ENCODE measurements around the gene RPS6KB2. TPM values are rescaled to one million over a fixed set of nuclear protein-coding genes. Genes with fewer than 3 reads are reported as not detected.

The RPS6KB2 gene
- total RNA-seq, 1 experiment from 2014 or later: 54.1 TPM

DNA sequence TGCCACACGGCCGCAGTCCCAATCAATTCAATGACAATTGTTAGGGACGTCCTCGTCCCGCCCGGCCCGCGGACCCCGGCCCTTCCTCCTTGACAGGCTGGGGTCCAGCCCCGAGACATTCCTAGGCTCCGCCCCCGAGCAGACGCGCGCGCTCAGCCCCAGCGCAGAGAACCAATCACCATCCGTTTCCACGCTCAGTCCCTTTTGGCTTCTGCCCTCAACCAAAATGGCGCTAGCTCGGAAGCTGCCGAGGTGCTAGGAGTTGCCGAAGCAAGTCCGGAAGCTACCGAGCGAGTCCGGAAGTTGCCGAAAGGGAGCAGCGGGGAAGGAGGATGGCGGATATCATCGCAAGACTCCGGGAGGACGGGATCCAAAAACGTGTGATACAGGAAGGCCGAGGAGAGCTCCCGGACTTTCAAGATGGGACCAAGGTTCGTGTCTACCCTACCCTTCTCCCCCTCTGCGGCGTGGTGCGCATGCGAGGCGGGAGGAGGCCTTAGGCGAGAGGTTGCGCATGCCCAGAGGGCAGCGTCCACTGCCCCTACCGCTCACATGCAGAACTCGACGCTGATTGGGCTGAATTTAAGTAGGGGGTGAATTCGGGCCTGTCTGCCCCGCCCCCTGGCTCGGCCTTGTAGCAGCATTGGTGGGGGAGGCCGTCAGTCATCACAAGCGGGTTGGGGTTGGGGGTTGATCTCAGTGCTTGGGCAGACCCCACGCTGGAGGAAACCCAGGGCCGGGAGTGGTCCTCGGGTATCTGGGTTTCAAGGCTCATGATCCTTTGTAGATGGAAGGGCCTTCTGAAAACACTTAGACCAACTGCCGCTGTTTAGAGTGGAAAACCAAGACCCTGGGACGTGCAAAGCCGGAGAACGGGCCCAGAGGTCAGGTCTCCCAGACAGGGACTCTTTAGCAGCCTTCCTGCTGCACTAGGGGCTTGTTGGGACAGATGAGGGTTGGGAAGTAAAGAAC is 54.8 kb downstream of the RPS6KB2 start, which contains the start of gene AIP:
TSS of gene AIP (plus strand) at position 200 of the 972 bp plus-strand sequence. CDS start at position 333, 133 bp downstream.
- Histone ChIP-seq H3K4me3 (replicated peaks in 1 of 2; ENCODE audit: low read depth in 1 of 2, low read length in 2 of 2) (peak within 1 kb of the TSS; percentile 51 to 61), H3K9me3 (ENCODE audit: control insufficient read depth in 1 of 2, insufficient read depth in 1 of 2, low read depth in 1 of 2, low read length in 2 of 2) (no peaks in the 10 kb centered on the region), H3K27me3 (ENCODE audit: insufficient read depth, low read length) (no peaks in the 10 kb centered on the region), H3K79me2 (ENCODE audit: insufficient read depth, low read length) (peaks cover 7% of the 10 kb centered on the region; the same call in 1 of the 2 replicates), H3K36me3 (ENCODE audit: control insufficient read depth in 1 of 2, insufficient read depth in 2 of 2, low read length in 2 of 2) (no peaks in the 10 kb centered on the region), H2AFZ (ENCODE audit: low read depth, low read length, poor library complexity, severe bottlenecking) (peak within 1 kb of the TSS; percentile 95), H3K9ac (ENCODE audit: low read length) (peak within 1 kb of the TSS; percentile 56), H3K27ac (ENCODE audit: low read depth, low read length) (peak within 1 kb of the TSS; percentile 46; the same call in 1 of the 2 replicates), H3K4me2 (ENCODE audit: low read length) (peak within 1 kb of the TSS; percentile 83), H4K20me1 (ENCODE audit: insufficient read depth) (no peaks in the 10 kb centered on the region), H3K4me1 (ENCODE audit: control insufficient read depth in 1 of 2, insufficient read depth in 2 of 2, low read length in 2 of 2) (peaks cover 7 to 28% of the 10 kb centered on the region in 2 experiments; a peak in 3 of 4 replicates), H3K9me2 (ENCODE audit: insufficient read depth) (no peaks in the 10 kb centered on the region)
- DNase-seq (ENCODE audit: low read depth, low spot score): peak; percentile 96
- TF ChIP-seq POLR2AphosphoS5 (IDR thresholded peaks at IDR 0.05; ENCODE audit: low read depth, low read length): peak; percentile 62; the same call in 1 of the 2 replicates
- peak; percentile 99 for TF ChIP-seq YY1 (IDR thresholded peaks at IDR 0.05; ENCODE audit: extremely low read depth, insufficient replicate concordance, low read depth, low read length)
- peak; percentile 77 for TF ChIP-seq SP1 (IDR thresholded peaks at IDR 0.05; ENCODE audit: low read depth)
- TF ChIP-seq FOSL1 (IDR thresholded peaks at IDR 0.05; ENCODE audit: low read depth): no peak
- no peak for TF ChIP-seq EGR1 (IDR thresholded peaks at IDR 0.05; ENCODE audit: low read depth)
- TF ChIP-seq, protein P1, sequence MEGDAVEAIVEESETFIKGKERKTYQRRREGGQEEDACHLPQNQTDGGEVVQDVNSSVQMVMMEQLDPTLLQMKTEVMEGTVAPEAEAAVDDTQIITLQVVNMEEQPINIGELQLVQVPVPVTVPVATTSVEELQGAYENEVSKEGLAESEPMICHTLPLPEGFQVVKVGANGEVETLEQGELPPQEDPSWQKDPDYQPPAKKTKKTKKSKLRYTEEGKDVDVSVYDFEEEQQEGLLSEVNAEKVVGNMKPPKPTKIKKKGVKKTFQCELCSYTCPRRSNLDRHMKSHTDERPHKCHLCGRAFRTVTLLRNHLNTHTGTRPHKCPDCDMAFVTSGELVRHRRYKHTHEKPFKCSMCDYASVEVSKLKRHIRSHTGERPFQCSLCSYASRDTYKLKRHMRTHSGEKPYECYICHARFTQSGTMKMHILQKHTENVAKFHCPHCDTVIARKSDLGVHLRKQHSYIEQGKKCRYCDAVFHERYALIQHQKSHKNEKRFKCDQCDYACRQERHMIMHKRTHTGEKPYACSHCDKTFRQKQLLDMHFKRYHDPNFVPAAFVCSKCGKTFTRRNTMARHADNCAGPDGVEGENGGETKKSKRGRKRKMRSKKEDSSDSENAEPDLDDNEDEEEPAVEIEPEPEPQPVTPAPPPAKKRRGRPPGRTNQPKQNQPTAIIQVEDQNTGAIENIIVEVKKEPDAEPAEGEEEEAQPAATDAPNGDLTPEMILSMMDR (IDR thresholded peaks at IDR 0.05 in 2 of 3, conservative IDR thresholded peaks at IDR 0.05 in 1 of 3; ENCODE audit: borderline replicate concordance in 1 of 3, insufficient read depth in 1 of 3, low read depth in 2 of 3, low read length in 2 of 3): 0 out of 6 replicates have a peak, but pooled peaks of 1 of the 3 experiments have one; percentile 11
- TF ChIP-seq, protein P2, sequence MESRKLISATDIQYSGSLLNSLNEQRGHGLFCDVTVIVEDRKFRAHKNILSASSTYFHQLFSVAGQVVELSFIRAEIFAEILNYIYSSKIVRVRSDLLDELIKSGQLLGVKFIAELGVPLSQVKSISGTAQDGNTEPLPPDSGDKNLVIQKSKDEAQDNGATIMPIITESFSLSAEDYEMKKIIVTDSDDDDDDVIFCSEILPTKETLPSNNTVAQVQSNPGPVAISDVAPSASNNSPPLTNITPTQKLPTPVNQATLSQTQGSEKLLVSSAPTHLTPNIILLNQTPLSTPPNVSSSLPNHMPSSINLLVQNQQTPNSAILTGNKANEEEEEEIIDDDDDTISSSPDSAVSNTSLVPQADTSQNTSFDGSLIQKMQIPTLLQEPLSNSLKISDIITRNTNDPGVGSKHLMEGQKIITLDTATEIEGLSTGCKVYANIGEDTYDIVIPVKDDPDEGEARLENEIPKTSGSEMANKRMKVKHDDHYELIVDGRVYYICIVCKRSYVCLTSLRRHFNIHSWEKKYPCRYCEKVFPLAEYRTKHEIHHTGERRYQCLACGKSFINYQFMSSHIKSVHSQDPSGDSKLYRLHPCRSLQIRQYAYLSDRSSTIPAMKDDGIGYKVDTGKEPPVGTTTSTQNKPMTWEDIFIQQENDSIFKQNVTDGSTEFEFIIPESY (IDR thresholded peaks at IDR 0.05; ENCODE audit: extremely low read depth, insufficient replicate concordance, low read length): no peak
- TF ChIP-seq, protein P3, sequence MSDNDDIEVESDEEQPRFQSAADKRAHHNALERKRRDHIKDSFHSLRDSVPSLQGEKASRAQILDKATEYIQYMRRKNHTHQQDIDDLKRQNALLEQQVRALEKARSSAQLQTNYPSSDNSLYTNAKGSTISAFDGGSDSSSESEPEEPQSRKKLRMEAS (IDR thresholded peaks at IDR 0.05): peak; percentile 100
- TF ChIP-seq SIN3A (IDR thresholded peaks at IDR 0.05; ENCODE audit: low read depth): no peak
- TF ChIP-seq CBX3 (IDR thresholded peaks at IDR 0.05; ENCODE audit: low read depth): peak; percentile 100
- intact Hi-C loops (cut with micrococcal nuclease): no loop called here
- CTCF ChIA-PET: interaction anchor here (1.0 kb wide), 1 partner anchor 81 kb away, joined by 4 read pairs; the partner anchor contains the start of gene PPP1CA
- POLR2A ChIA-PET: interaction anchor here (1.0 kb wide), 1 partner anchor 14 kb away, joined by 9 read pairs; the partner anchor contains the start of gene TMEM134
- peak; percentile 98 for ATAC-seq
- RAD21 ChIA-PET (ENCODE audit: low non-redundant PET in 1 of 2, low total read pairs in 2 of 2, uncharacterized antibody in 2 of 2, unreplicated experiment in 2 of 2): interaction anchor here in 1 of 2 experiments (1.1 kb wide), 1 partner anchor 81 kb away, joined by 4 read pairs; the partner anchor contains the start of gene PPP1CA
- BruUV-seq (replicated peaks): TSS peak; percentile 82
